Pancreas (tissue), 10 donors: ENCODE results near the gene CTNNA3. TPM values are rescaled to one million over a fixed set of nuclear protein-coding genes. Genes with fewer than 3 reads are reported as not detected.

ENCODE experiments used
- ATAC-seq, 4 donors: fragments of 200-7000 bp; cut with Tn5 transposase; one replicate each; pipeline versions ENCODE4 v1.8.0 to v1.9.1; 2020; ENCODE audit warnings: mild to moderate bottlenecking in 4 of 4, moderate library complexity in 4 of 4
- DNase-seq, 6 donors: peaks; one replicate each; pipeline ENCODE4 v3.0.0-alpha.2; 2020
- FAIRE-seq: peaks from 2 replicates; lab custom pipeline; 2012; peaks lifted over from hg19 to GRCh38; lab: Jason Lieb, UNC
- H3K27ac ChIP-seq, 4 donors: fragments of 200-600 bp; sonication (generic); 1 replicate in 3 of 4; 2 replicates in 1 of 4; pipeline versions ENCODE4 v1.5.0 to v1.8.0; 2020
- H3K27me3 ChIP-seq, 4 donors: fragments of 200-600 bp; one replicate each; pipeline ENCODE4 v1.8.0; 2021
- H3K36me3 ChIP-seq, 3 donors: fragments of 200-600 bp; sonication (generic) in 1 of 3; one replicate each; pipeline versions ENCODE4 v1.5.0 to v1.8.0; 2020 to 2021
- H3K4me1 ChIP-seq, 3 donors: fragments of 200-600 bp; one replicate each; pipeline ENCODE4 v1.8.0; 2021
- H3K4me3 ChIP-seq, 4 donors: fragments of 200-600 bp; sonication (generic) in 2 of 4; one replicate each; pipeline versions ENCODE4 v1.5.0 to v1.8.0; 2020 to 2021
- H3K9me3 ChIP-seq, 4 donors: fragments of 200-600 bp; one replicate each; pipeline ENCODE4 v1.8.0; 2021
- WGBS, 2 donors: extraction: QIAGEN DNeasy Blood & Tissue Kit; methylation state at CpG; one replicate each; pipeline ENCODE4 v1.1.7; 2013; 5-methylcytosine and 5-hydroxymethylcytosine counted together
- intact Hi-C, 3 donors: fragments of 100-400 bp; cut with DNase I; formaldehyde crosslinking; loops; one replicate each; pipeline versions ENCODE4 v1.11.1 to v1.14.2; 2022
- polyA plus RNA-seq, 2 donors: library from polyadenylated mRNA; stranded (reverse); fragments of 200-250 nt; gene quantifications; one replicate each; pipeline ENCODE4 v1.2.3, GENCODE V29; 2013
- total RNA-seq, 6 donors: library from RNA; stranded (reverse); fragmentation: NEBNext Ultra II Directional in 4 of 6; extraction: Animal tissue kit (Norgen Biotek cat#: 25700) in 4 of 6; gene quantifications; one replicate each; pipeline versions ENCODE4 v1.2.1 to v1.2.4, GENCODE V29; 2021 to 2023
- TF ChIP-seq, protein P1 (sequence below), 4 donors: fragments of 200-600 bp; sonication (generic) in 3 of 4; IDR thresholded peaks; one replicate each; pipeline versions ENCODE4 v1.5.0 to v1.8.0; 2021; ENCODE audit warnings: antibody characterized with exemption in 4 of 4
- donor health status: healthy with polysubstance abuse.
- donor health status: DM: no; HTN: no; CAD: no; lungs with moderate emphysema.
- donor health status: DM: no; HTN: no; CAD: no.
- donor health status: control.
- donor health status: control.
- donor health status: Bipolar disorder and iron deficiency.
- donor health status: DM: yes; HTN: yes; CAD: no.
- donor health status: DM: no; HTN: no; CAD: no.
- donor health status: DM: no; HTN: no; CAD: no.
- donor health status: DM: yes; HTN: yes; CAD: no.

The CTNNA3 gene
- total and polyA plus RNA-seq, 8 donors: 0.02 to 0.83 (median 0.21) TPM

DNA sequence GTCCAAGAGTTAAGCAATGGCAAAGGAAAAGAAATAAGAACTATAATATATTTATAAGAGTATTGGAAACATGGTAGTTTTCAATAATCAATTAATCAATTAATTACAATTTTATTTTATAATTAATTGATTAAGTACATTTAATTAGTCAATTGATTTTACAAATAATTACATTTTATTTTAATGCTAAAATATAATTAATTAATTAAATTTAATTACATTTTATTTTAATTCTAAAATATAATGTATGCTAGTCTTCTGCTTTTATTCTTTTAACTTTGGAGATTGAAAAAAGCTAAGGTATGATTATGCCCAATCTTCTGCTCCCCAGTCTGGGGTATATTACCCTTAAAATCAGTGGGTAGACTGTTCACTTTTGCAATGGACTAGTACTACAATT lies 1456.9 kb downstream of the CTNNA3 start:
- DNase-seq (no peak), ATAC-seq (no peak), FAIRE-seq (peak; percentile 80)
- no peaks in the 10 kb centered on the region for H3K36me3 ChIP-seq
- no peaks in the 10 kb centered on the region for H3K4me1 ChIP-seq
- H3K27me3 ChIP-seq: no peaks in the 10 kb centered on the region
- no peak overlapping the region for H3K4me3 ChIP-seq
- H3K9me3 ChIP-seq: no peaks in the 10 kb centered on the region
- intact Hi-C loops: no loop called here
- no peak overlapping the region for H3K27ac ChIP-seq
- TF ChIP-seq, protein P1, sequence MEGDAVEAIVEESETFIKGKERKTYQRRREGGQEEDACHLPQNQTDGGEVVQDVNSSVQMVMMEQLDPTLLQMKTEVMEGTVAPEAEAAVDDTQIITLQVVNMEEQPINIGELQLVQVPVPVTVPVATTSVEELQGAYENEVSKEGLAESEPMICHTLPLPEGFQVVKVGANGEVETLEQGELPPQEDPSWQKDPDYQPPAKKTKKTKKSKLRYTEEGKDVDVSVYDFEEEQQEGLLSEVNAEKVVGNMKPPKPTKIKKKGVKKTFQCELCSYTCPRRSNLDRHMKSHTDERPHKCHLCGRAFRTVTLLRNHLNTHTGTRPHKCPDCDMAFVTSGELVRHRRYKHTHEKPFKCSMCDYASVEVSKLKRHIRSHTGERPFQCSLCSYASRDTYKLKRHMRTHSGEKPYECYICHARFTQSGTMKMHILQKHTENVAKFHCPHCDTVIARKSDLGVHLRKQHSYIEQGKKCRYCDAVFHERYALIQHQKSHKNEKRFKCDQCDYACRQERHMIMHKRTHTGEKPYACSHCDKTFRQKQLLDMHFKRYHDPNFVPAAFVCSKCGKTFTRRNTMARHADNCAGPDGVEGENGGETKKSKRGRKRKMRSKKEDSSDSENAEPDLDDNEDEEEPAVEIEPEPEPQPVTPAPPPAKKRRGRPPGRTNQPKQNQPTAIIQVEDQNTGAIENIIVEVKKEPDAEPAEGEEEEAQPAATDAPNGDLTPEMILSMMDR (IDR thresholded peaks at IDR 0.05): no peak

DNA sequence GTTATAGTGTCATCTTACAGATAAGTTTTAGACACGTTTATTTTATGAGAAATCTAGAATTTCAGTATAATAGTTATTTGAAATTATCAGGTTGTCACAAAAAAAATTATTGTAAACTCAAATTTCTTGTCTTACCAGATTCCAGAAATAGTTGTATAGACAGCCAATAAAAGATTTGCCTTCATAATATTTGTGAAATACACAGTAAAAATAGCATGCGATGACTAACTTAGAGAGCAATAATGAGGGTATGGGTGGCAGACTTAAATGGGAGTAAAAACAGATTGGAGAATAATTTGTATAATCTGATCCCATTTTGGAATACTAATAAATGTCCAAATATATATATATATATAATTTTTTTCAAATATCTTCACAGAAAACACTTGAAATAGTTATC lies 1457.7 kb downstream of the CTNNA3 start:
- intact Hi-C loops: no loop called here
- no peaks in the 10 kb centered on the region for H3K36me3 ChIP-seq
- DNase-seq: no peak
- H3K4me1 ChIP-seq: no peaks in the 10 kb centered on the region
- H3K27ac ChIP-seq: no peak overlapping the region
- no peak for FAIRE-seq
- no peaks in the 10 kb centered on the region for H3K27me3 ChIP-seq
- H3K9me3 ChIP-seq: no peaks in the 10 kb centered on the region
- TF ChIP-seq, protein P1 (IDR thresholded peaks at IDR 0.05): no peak
- 60% methylated on average over 2 of the region's 2 CpGs for WGBS, 2 donors
- no peak for ATAC-seq
- no peak overlapping the region for H3K4me3 ChIP-seq

DNA sequence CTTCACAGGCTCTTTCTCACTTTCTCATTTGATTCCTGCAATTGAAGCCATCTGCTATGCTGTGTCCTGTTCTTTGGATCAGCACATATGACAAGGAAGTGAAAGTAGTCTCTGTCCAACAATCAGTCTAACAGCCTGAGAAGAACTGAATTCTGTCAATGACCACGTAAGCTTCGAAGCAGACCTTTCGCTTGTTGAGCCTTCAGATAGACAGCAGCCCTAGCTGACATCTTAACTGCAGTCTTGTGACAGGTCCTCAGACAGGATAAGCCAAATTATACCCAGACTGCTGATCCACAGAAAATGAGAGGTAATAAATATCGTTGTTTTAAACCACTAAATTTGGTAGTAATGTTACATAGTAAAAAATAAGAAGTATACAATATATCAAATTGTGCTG lies 1461.1 kb downstream of the CTNNA3 start:
- TF ChIP-seq, protein P1 (IDR thresholded peaks at IDR 0.05): no peak
- intact Hi-C loops: no loop called here
- FAIRE-seq (no peak), ATAC-seq (no peak), DNase-seq (no peak)
- no peaks in the 10 kb centered on the region for H3K9me3 ChIP-seq
- no peak overlapping the region for H3K27ac ChIP-seq
- H3K36me3 ChIP-seq: no peaks in the 10 kb centered on the region
- no peaks in the 10 kb centered on the region for H3K27me3 ChIP-seq
- H3K4me3 ChIP-seq: no peak overlapping the region
- 90 to 92% methylated on average over 4 of the region's 4 CpGs for WGBS, 2 donors
- H3K4me1 ChIP-seq: no peaks in the 10 kb centered on the region

DNA sequence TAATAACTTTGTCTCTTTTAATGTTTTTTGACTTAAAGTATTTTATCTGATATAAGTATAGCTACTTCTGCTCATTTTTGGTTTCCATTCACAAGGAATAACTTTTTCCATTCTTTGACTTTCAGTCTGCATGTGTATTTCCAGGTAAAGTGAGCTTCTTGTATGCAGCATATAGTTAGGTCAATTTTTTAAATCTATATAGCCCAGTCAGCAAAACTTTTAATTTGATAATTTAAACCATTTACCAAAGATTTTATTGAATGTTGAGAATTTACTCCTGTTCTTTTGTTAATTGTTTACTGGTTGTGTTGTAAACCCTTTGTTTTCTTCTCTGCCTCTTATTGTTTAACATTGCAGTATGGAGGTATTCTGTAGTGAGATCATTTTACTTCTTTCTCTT lies 1467.1 kb downstream of the CTNNA3 start:
- Histone ChIP-seq H3K27me3 (no peaks in the 10 kb centered on the region), H3K4me1 (no peaks in the 10 kb centered on the region)

DNA sequence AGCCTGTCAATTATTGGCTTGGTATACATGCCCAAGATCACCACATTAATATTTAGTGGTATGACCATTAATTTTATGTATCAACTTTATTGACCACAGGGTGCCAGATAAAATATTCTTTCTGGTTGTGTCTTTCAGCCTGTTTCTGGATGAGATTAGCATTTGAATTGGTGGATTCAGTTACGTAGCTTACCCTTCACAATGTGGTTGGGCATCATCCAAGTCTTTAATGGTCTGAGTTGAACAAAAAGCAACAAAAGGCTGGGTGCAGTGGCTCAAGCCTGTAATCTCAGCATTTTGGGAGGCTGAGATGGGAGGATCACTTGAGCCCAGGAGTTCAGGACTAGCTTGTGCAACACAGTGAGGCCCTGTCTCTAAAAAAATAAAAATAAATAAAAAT lies 1472.3 kb downstream of the CTNNA3 start:
- WGBS, 2 donors: 78 to 87% methylated on average over 1 of the region's 1 CpG
- FAIRE-seq: no peak

More for the DNA sequence above, 1467.1 kb downstream of the CTNNA3 start:
- FAIRE-seq (no peak), DNase-seq (no peak), ATAC-seq (no peak)
- peaks cover 0 to 5% (median 0%) of the 10 kb centered on the region in 4 donors for H3K9me3 ChIP-seq
- no peak overlapping the region for H3K4me3 ChIP-seq
- TF ChIP-seq, protein P1 (IDR thresholded peaks at IDR 0.05): no peak
- no peaks in the 10 kb centered on the region for H3K36me3 ChIP-seq
- no peak overlapping the region for H3K27ac ChIP-seq
- intact Hi-C loops: no loop called here

More for the DNA sequence above, 1472.3 kb downstream of the CTNNA3 start:
- no peak for DNase-seq
- no peak for ATAC-seq
- Histone ChIP-seq H3K27ac (no peak overlapping the region), H3K27me3 (no peaks in the 10 kb centered on the region), H3K4me1 (no peaks in the 10 kb centered on the region), H3K36me3 (no peaks in the 10 kb centered on the region), H3K9me3 (no peaks in the 10 kb centered on the region), H3K4me3 (no peak overlapping the region)
- TF ChIP-seq, protein P1 (IDR thresholded peaks at IDR 0.05): no peak
- intact Hi-C loops: no loop called here
